Liver (tissue), 3 donors: Measurements from ENCODE around the gene RANBP3.

Experiments used
- EGR1 ChIP-seq, 2 donors: IDR thresholded peaks; 2 replicates each; pipeline ENCODE4 v1.6.1; 2016 to 2018; ENCODE audit warnings: antibody characterized with exemption in 2 of 2, low read depth in 2 of 2
- GABPA ChIP-seq, 2 donors: IDR thresholded peaks in 1 of 2; conservative IDR thresholded peaks in 1 of 2; 2 replicates each; pipeline ENCODE4 v1.6.1; 2016; ENCODE audit warnings: antibody characterized with exemption in 2 of 2, mild to moderate bottlenecking in 1 of 2, moderate library complexity in 1 of 2
- JUND ChIP-seq, 2 donors: IDR thresholded peaks; 2 replicates each; pipeline ENCODE4 v1.6.1; 2016; ENCODE audit warnings: antibody characterized with exemption in 2 of 2
- NR2F2 ChIP-seq: IDR thresholded peaks from 2 replicates; pipeline ENCODE4 v1.6.1; 2016; ENCODE audit warnings: antibody characterized with exemption
- RAD21 ChIP-seq, 2 donors: IDR thresholded peaks; 2 replicates each; pipeline ENCODE4 v1.6.1; 2016; ENCODE audit warnings: antibody characterized with exemption in 2 of 2, mild to moderate bottlenecking in 2 of 2
- SP1 ChIP-seq: IDR thresholded peaks from 2 replicates; pipeline ENCODE4 v1.6.1; 2018; ENCODE audit warnings: antibody characterized with exemption, mild to moderate bottlenecking
- TAF1 ChIP-seq: conservative IDR thresholded peaks from 2 replicates; pipeline ENCODE4 v1.6.1; 2016; ENCODE audit warnings: antibody characterized with exemption, mild to moderate bottlenecking
- YY1 ChIP-seq: IDR thresholded peaks from 2 replicates; pipeline ENCODE4 v1.6.1; 2016; ENCODE audit warnings: antibody characterized with exemption, mild to moderate bottlenecking
- TF ChIP-seq, protein P1 (sequence below): fragments of 150-350 bp; IDR thresholded peaks from 2 replicates; pipeline ENCODE4 v1.5.1; 2017; ENCODE audit warnings: improper control_type of control experiment, low read depth, low read length; ENCODE audit not compliant: missing input control
- TF ChIP-seq, protein P2 (sequence below): IDR thresholded peaks from 2 replicates; pipeline ENCODE4 v1.6.1; 2016; ENCODE audit warnings: antibody characterized with exemption
- TF ChIP-seq, protein P3 (sequence below): IDR thresholded peaks from 2 replicates; pipeline ENCODE4 v1.6.1; 2016; ENCODE audit warnings: antibody characterized with exemption
- TF ChIP-seq, protein P4 (sequence below): IDR thresholded peaks from 2 replicates; pipeline ENCODE4 v1.6.1; 2016; ENCODE audit warnings: antibody characterized with exemption, mild to moderate bottlenecking
- TF ChIP-seq, protein P5 (sequence below): IDR thresholded peaks from 2 replicates; pipeline ENCODE4 v1.6.1; 2016; ENCODE audit warnings: antibody characterized with exemption
- donor health status: healthy.
- donor health status: healthy.

DNA sequence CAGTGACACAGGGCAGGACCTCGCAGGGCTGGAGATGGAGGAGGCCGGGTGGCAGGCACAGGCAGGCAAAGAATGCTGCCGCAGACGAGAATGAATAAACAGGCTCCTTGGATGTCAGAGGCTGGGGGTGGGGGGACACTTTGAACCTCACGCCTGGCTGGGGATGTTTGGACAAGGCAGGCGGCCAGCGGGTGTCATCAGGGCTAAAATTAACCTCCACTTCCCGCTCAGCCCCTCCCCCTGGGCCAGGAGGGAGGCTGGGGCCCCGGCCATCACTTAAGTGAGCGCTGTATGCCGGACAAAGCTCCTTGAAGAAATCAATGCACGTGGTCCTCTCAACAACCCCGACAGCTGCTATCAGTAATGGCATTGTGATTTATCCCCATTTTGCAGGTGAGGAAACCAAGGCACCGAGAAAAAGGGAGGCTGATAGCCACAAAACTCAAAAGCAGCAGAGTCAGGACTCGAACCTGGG lies 97.3 kb downstream of the RANBP3 start:
- TF ChIP-seq, protein P1, sequence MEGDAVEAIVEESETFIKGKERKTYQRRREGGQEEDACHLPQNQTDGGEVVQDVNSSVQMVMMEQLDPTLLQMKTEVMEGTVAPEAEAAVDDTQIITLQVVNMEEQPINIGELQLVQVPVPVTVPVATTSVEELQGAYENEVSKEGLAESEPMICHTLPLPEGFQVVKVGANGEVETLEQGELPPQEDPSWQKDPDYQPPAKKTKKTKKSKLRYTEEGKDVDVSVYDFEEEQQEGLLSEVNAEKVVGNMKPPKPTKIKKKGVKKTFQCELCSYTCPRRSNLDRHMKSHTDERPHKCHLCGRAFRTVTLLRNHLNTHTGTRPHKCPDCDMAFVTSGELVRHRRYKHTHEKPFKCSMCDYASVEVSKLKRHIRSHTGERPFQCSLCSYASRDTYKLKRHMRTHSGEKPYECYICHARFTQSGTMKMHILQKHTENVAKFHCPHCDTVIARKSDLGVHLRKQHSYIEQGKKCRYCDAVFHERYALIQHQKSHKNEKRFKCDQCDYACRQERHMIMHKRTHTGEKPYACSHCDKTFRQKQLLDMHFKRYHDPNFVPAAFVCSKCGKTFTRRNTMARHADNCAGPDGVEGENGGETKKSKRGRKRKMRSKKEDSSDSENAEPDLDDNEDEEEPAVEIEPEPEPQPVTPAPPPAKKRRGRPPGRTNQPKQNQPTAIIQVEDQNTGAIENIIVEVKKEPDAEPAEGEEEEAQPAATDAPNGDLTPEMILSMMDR, result no peak
- TF ChIP-seq EGR1 (IDR thresholded peaks at IDR 0.05; ENCODE audit: low read depth in 2 of 2) (peak in 1 of 2 donors; percentile 49), TAF1 (no peak), JUND (IDR thresholded peaks at IDR 0.05) (peak; percentile 63 to 73), RAD21 (IDR thresholded peaks at IDR 0.05) (peak; percentile 35 to 59), YY1 (peak; percentile 7), GABPA (IDR thresholded peaks at IDR 0.05 in 1 of 2, conservative IDR thresholded peaks at IDR 0.05 in 1 of 2) (no peak), NR2F2 (peak; percentile 47), SP1 (peak; percentile 72)
- TF ChIP-seq, protein P2, sequence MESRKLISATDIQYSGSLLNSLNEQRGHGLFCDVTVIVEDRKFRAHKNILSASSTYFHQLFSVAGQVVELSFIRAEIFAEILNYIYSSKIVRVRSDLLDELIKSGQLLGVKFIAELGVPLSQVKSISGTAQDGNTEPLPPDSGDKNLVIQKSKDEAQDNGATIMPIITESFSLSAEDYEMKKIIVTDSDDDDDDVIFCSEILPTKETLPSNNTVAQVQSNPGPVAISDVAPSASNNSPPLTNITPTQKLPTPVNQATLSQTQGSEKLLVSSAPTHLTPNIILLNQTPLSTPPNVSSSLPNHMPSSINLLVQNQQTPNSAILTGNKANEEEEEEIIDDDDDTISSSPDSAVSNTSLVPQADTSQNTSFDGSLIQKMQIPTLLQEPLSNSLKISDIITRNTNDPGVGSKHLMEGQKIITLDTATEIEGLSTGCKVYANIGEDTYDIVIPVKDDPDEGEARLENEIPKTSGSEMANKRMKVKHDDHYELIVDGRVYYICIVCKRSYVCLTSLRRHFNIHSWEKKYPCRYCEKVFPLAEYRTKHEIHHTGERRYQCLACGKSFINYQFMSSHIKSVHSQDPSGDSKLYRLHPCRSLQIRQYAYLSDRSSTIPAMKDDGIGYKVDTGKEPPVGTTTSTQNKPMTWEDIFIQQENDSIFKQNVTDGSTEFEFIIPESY, result peak; percentile 45
- TF ChIP-seq, protein P3, sequence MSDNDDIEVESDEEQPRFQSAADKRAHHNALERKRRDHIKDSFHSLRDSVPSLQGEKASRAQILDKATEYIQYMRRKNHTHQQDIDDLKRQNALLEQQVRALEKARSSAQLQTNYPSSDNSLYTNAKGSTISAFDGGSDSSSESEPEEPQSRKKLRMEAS, result peak; percentile 63
- TF ChIP-seq, protein P4, sequence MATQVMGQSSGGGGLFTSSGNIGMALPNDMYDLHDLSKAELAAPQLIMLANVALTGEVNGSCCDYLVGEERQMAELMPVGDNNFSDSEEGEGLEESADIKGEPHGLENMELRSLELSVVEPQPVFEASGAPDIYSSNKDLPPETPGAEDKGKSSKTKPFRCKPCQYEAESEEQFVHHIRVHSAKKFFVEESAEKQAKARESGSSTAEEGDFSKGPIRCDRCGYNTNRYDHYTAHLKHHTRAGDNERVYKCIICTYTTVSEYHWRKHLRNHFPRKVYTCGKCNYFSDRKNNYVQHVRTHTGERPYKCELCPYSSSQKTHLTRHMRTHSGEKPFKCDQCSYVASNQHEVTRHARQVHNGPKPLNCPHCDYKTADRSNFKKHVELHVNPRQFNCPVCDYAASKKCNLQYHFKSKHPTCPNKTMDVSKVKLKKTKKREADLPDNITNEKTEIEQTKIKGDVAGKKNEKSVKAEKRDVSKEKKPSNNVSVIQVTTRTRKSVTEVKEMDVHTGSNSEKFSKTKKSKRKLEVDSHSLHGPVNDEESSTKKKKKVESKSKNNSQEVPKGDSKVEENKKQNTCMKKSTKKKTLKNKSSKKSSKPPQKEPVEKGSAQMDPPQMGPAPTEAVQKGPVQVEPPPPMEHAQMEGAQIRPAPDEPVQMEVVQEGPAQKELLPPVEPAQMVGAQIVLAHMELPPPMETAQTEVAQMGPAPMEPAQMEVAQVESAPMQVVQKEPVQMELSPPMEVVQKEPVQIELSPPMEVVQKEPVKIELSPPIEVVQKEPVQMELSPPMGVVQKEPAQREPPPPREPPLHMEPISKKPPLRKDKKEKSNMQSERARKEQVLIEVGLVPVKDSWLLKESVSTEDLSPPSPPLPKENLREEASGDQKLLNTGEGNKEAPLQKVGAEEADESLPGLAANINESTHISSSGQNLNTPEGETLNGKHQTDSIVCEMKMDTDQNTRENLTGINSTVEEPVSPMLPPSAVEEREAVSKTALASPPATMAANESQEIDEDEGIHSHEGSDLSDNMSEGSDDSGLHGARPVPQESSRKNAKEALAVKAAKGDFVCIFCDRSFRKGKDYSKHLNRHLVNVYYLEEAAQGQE, result peak; percentile 57
- TF ChIP-seq, protein P5, sequence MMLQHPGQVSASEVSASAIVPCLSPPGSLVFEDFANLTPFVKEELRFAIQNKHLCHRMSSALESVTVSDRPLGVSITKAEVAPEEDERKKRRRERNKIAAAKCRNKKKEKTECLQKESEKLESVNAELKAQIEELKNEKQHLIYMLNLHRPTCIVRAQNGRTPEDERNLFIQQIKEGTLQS, result no peak
